HG02938 (cell line): ENCODE results near the gene MAN1C1.

ENCODE experiments used
- ATAC-seq: cut with Tn5 transposase; IDR thresholded peaks from one replicate; pipeline ENCODE4 v1.9.1; 2021; ENCODE audit warnings: mild to moderate bottlenecking, moderate library complexity; ENCODE audit not compliant: unreplicated experiment

The MAN1C1 gene

DNA sequence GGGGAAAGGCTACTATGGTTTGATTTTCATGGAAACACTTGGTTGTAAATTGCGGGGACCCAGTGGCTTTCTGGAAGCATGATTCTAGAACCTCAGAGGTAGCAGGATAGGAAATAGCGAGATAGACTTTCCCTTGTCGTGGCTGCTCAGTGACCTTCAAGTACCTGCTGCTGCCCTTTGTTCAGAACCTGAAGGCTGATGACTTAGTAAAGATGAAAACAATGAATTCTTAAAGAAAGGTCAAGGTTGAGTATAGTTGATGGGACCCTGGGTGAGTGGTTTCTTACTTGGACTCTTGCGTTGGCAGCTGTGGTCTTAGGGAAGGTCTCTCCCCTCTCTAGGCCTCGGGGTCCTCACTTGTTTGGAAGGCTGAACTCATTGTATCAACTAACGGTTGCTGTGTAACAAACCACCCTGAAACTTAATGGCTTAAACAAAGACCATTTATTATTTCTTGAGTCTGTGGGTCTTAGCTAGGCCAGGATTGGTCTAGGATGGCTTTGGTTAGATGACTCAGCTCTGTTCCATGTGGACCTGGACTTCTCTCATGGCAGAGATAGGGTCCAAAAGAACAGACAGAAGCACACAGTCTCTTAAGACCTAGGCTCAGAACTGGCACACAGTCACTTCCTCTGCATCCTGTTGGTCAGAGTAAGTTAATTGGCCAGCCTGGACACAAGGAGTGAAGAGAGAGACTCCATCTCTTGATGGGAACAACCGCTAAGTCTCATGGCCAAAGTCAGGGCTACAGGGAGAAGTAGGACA lies 94.2 kb downstream of the MAN1C1 start:
- ATAC-seq = no peak

DNA sequence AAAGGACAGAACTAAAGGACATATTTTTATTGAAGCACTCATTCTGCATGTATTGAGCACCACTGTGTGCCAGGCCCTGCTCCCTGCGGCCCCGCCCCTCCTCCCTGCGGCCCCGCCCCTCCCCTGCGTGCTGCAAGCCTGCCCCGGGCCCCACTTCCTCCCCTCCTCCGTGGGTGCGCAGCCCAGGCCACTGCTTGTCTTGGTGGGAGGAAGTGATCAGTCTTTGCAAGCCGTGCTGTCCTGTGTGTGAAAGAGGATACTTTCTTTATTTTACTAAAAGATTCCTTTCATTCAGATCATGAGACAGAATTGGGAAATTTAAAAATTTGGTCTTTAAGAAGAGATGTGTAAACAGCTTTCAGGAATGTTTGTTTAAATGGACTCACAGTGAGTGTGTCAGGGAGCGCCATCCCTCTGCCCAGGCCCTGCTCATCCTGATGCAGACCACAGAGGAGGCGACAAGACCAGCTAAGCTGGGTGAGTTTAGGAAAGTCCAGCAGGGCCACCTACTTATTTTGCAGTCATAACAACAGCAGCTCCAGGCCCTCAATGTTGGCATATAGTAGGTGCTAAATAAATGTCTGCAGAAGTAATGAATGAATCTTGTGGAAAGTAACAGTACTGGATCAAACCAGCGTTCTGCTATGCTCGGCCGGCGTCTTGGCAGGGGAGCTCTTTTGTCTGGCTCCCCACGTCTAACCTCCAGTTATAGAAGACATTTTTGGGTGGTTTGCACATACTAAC lies 95.1 kb downstream of the MAN1C1 start:
- ATAC-seq = no peak

DNA sequence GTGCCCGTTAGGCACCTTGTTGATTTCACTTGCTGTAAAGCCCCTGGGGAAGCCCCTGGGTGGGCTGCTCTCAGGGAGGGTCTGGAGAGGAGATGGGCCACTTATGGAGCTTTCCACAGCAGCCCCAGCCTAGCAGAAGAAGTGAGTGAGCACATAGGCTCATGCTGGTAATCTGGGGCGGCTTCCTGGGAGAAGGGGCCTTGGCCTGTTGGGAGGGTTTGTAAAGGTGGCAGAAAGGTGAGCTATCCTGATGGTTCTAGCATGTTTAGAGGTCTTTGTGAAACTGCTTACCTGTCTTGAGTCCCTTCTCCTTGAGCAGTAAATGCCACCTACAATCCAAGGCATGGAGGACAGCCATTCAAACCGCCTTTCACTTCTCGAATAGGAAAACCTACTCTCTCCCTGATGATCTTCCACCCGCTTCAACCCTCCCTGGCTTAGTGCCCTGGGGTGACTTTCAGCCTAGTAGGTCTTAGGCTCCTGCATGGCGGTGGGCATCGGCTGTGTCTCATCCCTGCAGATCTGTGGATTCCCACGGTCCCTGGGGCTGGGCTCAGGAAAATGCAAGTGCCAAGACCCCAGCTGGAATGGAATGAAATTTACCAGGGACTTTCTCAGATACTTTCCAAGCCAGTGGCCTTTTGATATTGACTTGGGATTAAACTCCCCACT lies 95.8 kb downstream of the MAN1C1 start:
- no peak for ATAC-seq

DNA sequence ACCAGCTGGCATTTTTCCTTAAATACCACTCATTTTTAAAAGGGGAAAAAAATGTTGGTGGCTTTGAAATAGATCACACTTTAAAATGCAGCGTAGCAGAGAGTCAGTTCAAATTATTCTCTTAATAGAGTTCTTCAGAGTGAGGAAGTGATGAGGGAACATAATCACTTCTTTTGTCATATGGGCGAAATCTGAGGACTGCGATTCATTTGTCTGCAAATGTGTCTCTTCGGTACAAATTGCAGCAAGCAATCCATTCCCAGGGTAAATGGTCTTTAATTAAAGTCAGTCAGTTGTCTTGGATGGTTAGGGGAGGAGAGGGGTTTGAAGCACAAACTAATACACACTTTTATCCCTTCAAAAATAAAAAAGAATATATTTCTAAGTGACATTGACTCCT lies 97.4 kb downstream of the MAN1C1 start:
- no peak for ATAC-seq

DNA sequence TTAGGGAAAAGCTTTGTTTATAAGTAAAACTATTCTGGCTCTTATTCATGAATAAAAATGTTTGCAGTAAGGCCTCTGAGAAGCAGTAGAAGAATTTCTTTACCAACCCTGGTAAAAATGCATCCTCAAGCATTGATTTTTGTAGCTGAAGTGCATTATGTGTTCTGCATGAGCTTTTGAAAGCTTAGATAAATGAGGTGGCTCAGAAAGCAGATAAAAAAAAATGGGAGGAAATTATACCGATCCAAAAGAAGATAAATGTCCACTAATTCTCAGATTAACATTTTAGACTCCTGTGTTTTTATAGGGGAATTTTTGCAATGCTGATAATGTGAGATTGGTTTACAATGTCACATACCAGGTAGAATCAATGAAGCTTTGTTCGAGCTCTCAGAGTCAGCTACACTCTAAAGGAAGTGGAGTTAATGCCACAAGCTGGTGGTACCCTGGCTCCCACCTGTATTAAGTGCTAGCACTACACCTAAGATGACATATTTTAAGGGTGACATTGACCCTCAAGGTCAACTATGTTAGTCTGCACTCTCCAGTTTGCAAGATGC lies 97.9 kb downstream of the MAN1C1 start:
- no peak for ATAC-seq

DNA sequence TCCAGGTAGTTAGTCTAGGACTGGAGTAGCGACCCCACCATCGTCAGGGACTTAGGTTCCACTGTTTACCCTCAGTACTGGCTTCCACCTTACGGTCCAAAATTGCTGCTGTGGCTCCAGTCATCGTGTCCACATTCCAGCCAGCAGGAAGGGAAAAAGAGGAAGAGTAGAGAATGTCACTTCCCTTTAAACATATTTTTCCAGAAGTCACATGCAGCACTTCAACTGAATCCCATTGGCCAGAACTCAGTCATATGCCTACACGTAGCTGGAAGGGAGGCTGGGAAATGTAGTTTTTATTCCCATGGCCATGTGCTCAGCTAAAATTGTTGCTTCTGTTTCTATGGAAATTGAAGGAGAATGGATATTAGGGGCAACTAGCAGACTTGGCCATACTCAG lies 99.3 kb downstream of the MAN1C1 start:
- no peak for ATAC-seq

DNA sequence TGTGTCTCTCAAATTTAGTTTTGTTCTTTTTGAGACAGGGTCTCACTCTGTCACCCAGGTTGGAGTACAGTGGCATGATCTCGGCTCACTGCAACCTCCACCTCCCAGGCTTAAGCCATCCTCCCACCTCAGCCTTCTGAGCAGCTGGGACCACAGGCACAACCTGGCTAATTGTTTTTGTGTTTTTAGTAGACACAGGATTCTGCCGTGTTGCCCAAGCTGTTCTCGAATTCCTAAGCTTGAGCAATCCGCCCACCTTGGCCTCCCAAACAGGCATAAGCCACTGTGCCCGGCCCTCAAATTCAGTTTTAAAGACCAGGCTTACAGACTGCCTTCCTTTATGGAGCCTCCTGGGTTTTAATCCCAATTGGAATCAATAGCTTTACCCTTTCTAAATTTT lies 99.7 kb downstream of the MAN1C1 start:
- ATAC-seq = no peak

DNA sequence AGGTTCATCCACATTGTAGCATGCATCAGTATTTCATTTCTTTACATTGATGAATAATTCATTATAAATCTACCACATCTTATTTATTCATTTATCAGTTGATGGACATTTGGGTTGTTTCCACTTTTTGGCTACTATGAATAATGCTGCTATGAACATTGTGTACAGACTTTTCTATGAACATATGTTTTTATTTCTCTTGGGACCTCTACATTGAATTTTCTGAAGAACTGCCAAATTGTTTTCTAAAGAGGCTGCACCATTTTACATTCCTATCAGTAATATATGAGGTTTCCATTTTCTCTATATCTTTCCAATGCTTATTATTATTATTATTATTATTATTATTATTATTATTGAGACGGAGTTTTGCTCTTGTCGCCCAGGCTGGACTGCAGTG lies 102.1 kb downstream of the MAN1C1 start:
- no peak for ATAC-seq

DNA sequence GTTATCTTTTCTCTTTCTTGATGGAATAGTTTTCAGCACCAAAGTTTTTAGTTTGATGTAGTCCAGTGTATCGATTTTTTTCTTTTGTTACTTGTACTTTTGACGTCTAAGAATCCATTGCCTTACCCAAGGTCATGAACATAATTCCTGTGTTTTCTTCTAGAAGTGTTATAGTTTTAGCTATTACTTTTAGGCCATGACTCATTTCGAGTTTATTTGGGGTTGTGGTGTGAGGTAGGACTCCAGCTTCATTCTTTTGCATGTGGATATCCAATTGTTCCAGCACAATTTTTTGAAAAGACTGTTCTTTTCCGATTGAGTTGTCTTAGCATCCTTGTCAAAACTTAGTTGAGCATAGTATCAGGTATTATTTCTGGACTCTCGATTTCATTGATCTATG lies 104.0 kb downstream of the MAN1C1 start:
- no peak for ATAC-seq

DNA sequence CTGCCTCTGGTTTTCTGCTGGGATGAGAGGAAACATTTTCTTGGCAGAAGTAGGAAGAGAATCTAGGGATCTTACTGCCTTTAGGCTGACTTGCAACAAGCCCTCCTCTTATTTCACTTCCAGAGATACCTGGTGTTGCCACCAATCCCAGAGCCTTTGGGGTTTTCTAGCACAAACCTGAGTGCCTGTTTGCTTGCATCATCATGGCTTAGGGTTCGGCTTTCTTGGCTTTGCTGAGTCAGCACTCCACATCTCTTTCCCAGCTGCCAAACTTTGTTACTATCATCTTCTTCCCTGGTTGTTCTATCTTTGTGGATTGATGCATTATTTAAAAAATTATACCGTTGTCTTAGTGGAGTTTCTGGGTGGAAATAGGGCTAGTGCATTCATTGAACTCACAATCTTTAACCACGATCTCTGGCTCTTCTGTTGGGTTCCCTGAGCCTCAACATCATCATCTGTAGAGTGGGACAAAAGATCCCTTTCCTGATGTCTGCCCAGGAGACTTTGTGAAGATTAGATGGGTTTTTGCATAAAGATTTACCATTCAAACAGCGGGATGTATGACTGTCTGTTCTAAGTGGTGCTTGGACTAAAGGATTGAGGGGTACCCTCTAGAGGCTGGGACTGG lies 106.8 kb downstream of the MAN1C1 start:
- no peak for ATAC-seq

DNA sequence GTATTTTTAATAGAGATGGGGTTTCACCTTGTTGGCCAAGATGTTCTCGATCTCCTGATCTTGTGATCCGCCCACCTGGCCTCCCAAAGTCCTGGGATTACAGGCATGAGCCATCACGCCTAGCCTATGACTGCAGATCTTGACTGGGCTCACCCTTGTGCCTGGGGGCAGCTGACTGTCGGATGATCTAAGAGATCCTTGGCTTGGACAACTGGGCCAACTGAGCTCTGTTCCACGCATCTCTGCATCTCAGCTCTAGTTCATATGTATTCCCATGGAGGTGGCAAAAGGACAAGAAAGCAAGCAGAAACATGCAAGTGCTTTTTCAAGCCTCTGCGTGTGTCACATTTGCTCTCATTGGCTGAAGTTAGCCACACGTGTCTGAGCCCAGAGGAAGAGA lies 107.6 kb downstream of the MAN1C1 start:
- no peak for ATAC-seq

DNA sequence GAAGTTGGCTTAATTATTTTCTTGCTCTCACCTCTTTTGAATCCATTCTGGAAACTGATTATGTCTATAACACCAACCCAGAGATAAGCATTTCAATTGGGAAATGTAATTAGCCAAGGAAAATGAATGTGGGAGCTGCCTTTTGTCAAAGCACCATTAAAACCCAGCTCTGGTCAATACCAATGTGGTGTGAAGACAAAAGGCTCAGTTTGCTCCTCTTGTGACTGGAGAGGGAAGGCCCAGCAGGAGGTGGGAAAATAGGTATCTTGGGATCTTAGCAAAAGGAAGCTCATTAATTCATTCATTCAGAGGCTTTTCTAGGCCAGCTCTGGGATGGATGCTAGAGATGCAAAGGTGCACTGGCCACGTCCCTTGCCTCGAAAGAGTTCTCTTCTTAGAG lies 108.4 kb downstream of the MAN1C1 start:
- no peak for ATAC-seq

DNA sequence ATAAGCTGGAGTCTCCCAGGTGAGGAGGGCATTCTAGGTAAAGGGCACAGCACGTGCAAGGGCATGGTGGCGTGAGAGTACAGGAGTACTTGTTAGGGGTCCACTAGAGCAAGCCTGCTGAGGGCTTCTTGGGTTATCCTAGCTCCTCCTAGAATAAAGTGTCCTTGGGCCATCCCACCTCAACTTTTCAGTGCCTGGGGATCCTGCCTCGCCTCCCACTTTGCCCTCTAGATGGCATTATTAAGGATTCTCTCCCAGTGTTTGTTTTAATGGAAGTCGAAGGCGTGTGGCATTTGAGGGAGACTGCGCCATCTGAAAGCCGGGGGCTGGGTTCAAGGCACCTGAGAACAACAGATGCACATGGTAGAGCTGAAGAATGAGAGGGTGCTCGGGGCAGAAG lies 108.9 kb downstream of the MAN1C1 start:
- no peak for ATAC-seq

DNA sequence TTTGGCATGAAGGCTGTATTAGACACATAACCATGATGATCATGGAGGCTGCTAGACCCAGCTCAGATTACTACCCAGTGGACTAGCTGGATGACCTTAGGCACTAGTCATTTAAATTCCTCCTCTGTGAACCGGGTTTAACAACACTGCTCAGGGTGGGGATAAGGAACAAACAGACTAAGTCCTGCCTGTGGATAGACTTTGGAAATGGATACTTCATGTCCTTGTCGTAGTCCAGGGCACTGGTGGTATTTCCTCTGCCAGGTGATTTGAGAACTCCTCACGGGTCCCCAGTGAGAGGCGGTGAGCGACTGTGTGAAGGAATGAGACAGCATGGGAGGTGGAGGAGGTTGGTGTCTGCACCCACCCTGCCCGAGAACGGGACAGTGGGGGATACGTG lies 110.5 kb downstream of the MAN1C1 start:
- ATAC-seq = no peak

DNA sequence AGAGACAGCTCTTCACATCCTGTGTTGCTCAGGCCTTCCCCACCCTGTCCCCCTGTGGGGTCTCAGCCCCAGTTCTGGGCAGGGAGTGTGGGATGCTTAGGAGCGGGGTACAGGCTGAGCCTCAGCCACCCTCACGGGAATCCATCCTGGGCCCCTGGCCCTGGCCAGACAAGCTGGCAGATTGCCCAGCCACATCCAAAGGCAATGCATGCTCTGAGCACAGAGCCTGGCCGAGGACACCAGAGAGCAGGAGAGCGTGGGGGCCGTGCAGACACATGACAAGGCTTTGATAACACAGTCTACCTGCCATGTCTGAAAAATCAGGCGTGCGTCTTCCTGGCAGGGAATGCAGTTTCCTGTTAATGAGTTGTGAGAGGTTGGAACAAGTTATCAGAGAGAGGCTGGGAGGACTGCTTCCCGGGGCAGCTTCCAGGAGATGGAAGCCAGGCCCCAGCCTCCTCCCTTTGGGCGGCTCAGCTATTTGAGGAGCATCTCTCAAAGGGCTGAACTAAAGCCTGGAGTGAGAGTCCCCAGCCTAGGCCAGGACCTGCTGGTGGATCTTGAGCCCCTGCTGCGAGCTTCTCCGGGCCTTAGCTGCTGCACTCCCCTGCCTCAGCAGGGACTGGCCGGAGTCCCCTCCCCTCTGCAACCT lies 111.2 kb downstream of the MAN1C1 start:
- ATAC-seq = no peak

DNA sequence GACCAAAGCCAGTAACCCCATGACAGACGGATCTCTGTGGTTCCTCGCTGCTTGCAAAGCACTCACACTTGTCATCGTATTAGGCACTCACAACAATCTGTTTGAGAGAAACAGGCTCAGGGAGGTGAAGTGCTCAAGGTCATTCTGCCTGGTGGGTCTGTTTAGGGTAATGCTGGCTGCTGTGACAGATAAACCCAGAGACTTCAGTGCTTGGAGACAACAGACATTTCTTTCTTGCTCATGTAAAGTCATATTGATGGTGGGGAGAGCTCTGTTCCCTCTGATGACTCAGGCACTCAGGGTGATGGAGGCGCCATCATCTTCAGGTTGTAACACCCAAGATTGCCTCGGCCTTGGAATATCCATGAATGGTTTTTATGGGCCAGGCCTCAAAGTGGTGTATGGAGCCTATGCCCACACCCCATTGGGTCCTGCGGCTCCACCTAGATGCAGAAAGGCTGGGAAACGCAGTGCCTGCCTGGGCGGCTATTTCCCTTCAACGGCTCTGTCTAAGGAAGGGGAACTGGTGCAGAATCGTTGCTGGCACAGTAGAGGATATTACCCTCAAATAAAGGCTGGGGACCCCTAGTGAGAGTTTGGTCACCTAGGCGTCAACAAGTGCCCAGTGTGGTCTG lies 111.8 kb downstream of the MAN1C1 start:
- ATAC-seq = no peak

DNA sequence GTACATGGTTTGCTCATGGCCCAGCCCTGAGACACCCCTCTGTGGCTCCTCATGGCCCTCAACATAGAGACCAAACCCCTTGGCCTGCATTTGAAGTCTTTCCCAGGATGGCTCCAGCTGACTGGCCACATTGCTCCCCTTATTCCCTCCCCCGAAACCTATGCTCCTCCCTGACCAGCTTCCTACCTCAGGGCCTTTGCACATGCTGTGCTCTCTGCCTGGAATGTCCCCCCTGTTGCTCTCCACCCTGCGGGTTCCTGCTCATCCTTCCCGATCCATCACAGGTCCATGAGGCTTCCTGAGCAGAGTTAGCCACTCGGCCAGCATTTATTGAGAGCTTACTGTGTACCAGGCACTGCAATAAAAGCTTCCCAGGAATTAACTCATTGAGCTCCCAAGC lies 112.5 kb downstream of the MAN1C1 start:
- ATAC-seq = no peak

DNA sequence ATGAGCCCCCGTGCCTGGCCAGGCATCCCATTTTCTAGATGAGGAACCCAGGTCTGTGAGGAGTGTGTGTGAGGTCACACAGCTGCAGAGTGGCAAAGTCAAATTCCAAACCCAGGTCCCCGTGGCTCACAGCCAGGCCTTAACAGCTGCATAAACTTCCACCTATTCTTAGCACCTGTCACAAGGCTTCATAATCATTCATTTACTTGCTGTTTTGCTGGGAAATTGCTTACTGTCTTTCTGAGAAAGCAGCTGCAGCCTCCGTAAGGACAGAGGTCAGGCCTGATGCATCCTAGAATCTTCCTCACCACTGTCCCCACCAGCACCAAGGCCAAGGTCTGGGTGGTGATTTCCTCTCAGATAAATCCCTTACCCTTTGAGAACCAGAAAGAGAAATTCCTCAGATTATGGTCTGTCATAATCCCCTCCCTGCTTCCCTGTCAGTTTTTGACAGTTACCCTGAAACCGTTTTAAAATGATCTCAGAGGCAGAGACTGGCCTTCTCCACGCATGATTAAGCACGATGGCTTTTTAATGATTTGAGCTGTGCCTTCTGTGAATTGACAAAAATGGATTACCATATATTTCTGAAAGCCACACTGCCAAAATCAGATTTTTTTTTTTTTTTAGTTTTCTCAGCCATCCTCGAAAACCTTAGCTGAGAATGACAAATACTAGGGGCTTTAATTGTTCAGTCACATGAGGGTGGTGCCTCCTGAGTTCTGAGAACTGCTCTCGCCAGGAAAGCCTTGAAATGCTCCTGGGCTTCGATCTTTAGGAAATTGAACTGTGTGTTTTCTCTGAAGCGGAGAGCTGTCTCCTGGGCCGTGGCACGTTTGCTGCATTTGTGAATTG lies 113.4 kb downstream of the MAN1C1 start:
- ATAC-seq = no peak

DNA sequence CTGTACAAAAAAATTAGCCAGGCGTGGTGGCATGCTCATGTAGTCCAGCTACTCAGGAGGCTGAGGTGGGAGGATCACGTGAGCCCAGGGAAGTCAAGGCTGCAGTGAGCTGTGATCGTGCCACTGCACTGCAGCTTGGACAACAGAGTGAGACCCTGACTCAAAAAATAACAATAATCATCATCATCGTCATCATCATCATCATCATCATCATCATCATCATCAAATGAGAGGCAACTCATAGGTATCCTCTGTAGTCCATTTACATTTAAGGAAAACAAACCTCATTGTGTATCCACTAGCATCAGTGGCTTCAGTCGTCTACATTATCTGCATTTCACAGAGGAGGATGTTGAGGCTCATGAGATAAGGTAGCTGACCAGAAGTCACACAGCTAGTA lies 114.6 kb downstream of the MAN1C1 start:
- ATAC-seq = no peak
